RWPE1 (cell line): ENCODE results near the gene DPF3.

Experiments
- CTCF ChIA-PET: fragments of 350-600 bp; sonication (Branson Sonifier 250); formaldehyde crosslinking; extraction: SDS; loops from one replicate; lab custom pipeline; 2021; lab: Yijun Ruan, JAX
- POLR2A ChIA-PET: fragments of 400-600 bp; formaldehyde crosslinking; extraction: SDS; loops from one replicate; lab custom pipeline; 2020; ENCODE audit warnings: antibody characterized with exemption; ENCODE audit not compliant: low non-redundant PET; lab: Yijun Ruan, JAX
- DNase-seq: peaks from one replicate; pipeline ENCODE4 v3.0.0; 2012; ENCODE audit warnings: low spot score
- H3K27ac ChIP-seq: fragments of 450-650 bp; 2 replicates; pipeline ENCODE4 v1.5.1; 2017
- TF ChIP-seq, protein P1 (sequence below): fragments of 450-650 bp; conservative IDR thresholded peaks from 2 replicates; pipeline ENCODE4 v1.5.1; 2017; ENCODE audit warnings: low read depth, mild to moderate bottlenecking

The DPF3 gene

GRCh38 chr14:72598306-72598705, 295.6 kb downstream of the DPF3 start:
- CTCF ChIA-PET = interaction anchor here (0.7 kb wide), 1 partner anchor 258 kb away, joined by 7 read pairs; no protein-coding TSS in a partner anchor
- TF ChIP-seq, protein P1, sequence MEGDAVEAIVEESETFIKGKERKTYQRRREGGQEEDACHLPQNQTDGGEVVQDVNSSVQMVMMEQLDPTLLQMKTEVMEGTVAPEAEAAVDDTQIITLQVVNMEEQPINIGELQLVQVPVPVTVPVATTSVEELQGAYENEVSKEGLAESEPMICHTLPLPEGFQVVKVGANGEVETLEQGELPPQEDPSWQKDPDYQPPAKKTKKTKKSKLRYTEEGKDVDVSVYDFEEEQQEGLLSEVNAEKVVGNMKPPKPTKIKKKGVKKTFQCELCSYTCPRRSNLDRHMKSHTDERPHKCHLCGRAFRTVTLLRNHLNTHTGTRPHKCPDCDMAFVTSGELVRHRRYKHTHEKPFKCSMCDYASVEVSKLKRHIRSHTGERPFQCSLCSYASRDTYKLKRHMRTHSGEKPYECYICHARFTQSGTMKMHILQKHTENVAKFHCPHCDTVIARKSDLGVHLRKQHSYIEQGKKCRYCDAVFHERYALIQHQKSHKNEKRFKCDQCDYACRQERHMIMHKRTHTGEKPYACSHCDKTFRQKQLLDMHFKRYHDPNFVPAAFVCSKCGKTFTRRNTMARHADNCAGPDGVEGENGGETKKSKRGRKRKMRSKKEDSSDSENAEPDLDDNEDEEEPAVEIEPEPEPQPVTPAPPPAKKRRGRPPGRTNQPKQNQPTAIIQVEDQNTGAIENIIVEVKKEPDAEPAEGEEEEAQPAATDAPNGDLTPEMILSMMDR = no peak
- DNase-seq = no peak
- H3K27ac ChIP-seq = no peak overlapping the region
- POLR2A ChIA-PET = no interaction called here

GRCh38 chr14:72597252-72598233, 296.4 kb downstream of the DPF3 start:
- POLR2A ChIA-PET = no interaction called here
- H3K27ac ChIP-seq = no peak overlapping the region
- CTCF ChIA-PET = interaction anchor here (0.7 kb wide), 1 partner anchor 258 kb away, joined by 7 read pairs; no protein-coding TSS in a partner anchor

GRCh38 chr14:72595152-72595862, 298.6 kb downstream of the DPF3 start:
- TF ChIP-seq, protein P1 = no peak
- POLR2A ChIA-PET = no interaction called here
- CTCF ChIA-PET = no interaction called here
- H3K27ac ChIP-seq = no peak overlapping the region
- no peak for DNase-seq

More at GRCh38 chr14:72597252-72598233, 296.4 kb downstream of the DPF3 start:
- TF ChIP-seq, protein P1 = no peak
- DNase-seq = no peak

DNA sequence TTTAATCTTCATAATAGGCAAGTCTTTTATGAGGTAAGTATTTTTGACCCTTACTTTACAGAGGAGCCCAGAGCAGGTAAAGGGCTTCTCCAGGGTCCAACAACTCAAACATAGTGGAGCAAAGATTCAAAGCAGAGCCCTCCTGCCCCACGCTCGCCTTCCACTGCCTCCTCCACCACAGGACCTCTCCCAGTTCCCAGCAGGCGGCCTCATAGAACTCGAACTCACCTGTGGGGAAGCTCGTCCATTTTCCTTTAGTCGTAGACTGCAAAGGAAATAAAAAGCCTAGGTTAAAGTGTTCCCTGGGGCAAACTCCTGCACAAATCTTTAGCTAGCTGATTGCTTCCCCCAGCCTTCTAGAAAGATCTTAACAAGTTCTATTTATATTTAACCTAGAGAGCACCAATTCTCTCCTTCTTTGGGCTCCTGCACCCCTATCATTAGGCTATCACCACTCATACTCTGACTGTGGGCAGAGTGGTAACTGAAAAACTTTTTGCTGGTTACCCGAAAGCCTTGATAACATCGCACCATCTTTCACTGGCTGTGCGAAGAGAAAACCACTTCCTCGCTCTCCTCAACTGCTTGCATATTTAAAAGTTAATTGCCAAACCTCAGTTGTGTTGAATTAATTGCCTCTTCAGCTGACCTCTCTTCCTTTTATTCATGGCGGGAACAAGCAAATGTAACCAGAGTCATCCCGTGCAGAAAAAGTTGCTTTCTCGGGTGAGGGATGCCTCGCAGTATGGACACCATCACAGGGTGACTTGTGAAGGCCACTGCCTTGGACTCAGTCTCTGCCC, 299.6 kb downstream of the DPF3 start:
- TF ChIP-seq, protein P1 = no peak
- no peak for DNase-seq
- POLR2A ChIA-PET = no interaction called here
- H3K27ac ChIP-seq = no peak overlapping the region
- CTCF ChIA-PET = no interaction called here

- TF ChIP-seq, protein P1 = no peak
- no peak for DNase-seq
- ChIA-PET POLR2A (no interaction called here), CTCF (no interaction called here)
- no peak overlapping the region for H3K27ac ChIP-seq
Measured at GRCh38 chr14:72591391-72591790, 302.5 kb downstream of the DPF3 start.

DNA sequence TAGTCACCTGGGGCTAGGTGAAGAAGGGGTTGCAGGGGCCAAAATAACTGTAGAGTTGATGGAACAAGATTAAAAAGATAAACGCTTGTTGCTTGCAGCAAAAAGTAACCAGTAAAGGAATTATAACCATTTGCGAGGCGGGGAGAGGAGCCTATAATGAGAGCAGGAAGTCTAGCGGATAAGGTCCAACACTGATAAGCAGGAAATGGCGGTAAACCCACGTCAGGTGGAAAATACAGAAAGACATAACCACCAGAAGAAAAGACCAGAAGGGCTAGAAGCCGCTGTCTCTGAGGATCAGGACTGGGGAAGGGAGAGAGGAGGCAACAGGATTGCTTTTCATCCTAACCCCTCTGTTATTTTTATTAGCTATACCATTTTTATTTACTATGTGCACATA, 303.3 kb downstream of the DPF3 start:
- CTCF ChIA-PET = no interaction called here
- H3K27ac ChIP-seq = no peak overlapping the region
- no peak for DNase-seq
- TF ChIP-seq, protein P1 = no peak
- POLR2A ChIA-PET = no interaction called here
